ENCODE data around the gene SCMH1. TPM values are rescaled to one million over a fixed set of nuclear protein-coding genes. Genes with fewer than 3 reads are reported as not detected.

Gene SCMH1
- total and polyA plus RNA-seq, 3 experiments from 2014 or later = 8.4 to 23.7 (median 23.3) TPM

GRCh38 chr1:41171266-41171874 is 70.7 kb downstream of the SCMH1 start:
- no peaks in the 10 kb centered on the region for H3K36me3 ChIP-seq (ENCODE audit: insufficient read depth, low read length)
- H3K4me3 ChIP-seq (ENCODE audit: low read length) = no peak overlapping the region
- H3K9me3 ChIP-seq (ENCODE audit: low read length) = no peaks in the 10 kb centered on the region
- ChIA-PET POLR2A (no interaction called here), CTCF (no interaction called here)
- no peak overlapping the region for H3K27ac ChIP-seq (ENCODE audit: low read depth, low read length)
- Mint-ChIP-seq H3K9me3 (peaks cover 10 to 25% (median 18%) of the 10 kb centered on the region in 5 donors), H3K27me3 (no peaks in the 10 kb centered on the region), H3K4me1 (no peaks in the 10 kb centered on the region), H3K27ac (no peak overlapping the region), H3K36me3 (peaks cover 15 to 25% (median 23%) of the 10 kb centered on the region in 3 donors), H3K4me3 (no peak overlapping the region)
- DNase-seq = no peak
- no peaks in the 10 kb centered on the region for H3K27me3 ChIP-seq (ENCODE audit: insufficient read depth, low read length, poor library complexity, severe bottlenecking)
- no peaks in the 10 kb centered on the region for H3K4me1 ChIP-seq (ENCODE audit: insufficient read depth, low read length)

- no peaks in the 10 kb centered on the region for H3K9me3 ChIP-seq (ENCODE audit: low read length)
- H3K27me3 Mint-ChIP-seq = no peaks in the 10 kb centered on the region
- H3K4me3 Mint-ChIP-seq = no peak overlapping the region
- H3K27me3 ChIP-seq (ENCODE audit: insufficient read depth, low read length, poor library complexity, severe bottlenecking) = no peaks in the 10 kb centered on the region
- H3K4me3 ChIP-seq (ENCODE audit: low read length) = no peak overlapping the region
- no peak overlapping the region for H3K27ac ChIP-seq (ENCODE audit: low read depth, low read length)
- H3K9me3 Mint-ChIP-seq = peaks cover 10 to 23% (median 17%) of the 10 kb centered on the region in 5 donors
- H3K36me3 ChIP-seq (ENCODE audit: insufficient read depth, low read length) = no peaks in the 10 kb centered on the region
- H3K4me1 Mint-ChIP-seq = no peaks in the 10 kb centered on the region
- DNase-seq = no peak
- peaks cover 10 to 25% (median 15%) of the 10 kb centered on the region in 3 donors for H3K36me3 Mint-ChIP-seq
- ChIA-PET POLR2A (no interaction called here), CTCF (no interaction called here)
- H3K27ac Mint-ChIP-seq = no peak overlapping the region
- H3K4me1 ChIP-seq (ENCODE audit: insufficient read depth, low read length) = no peaks in the 10 kb centered on the region
Observed at GRCh38 chr1:41169799-41170180, 72.3 kb downstream of the SCMH1 start.

GRCh38 chr1:41169066-41169798 is 72.9 kb downstream of the SCMH1 start:
- no peaks in the 10 kb centered on the region for H3K27me3 ChIP-seq (ENCODE audit: insufficient read depth, low read length, poor library complexity, severe bottlenecking)
- ChIA-PET CTCF (no interaction called here), POLR2A (no interaction called here)
- peaks cover 11 to 25% (median 13%) of the 10 kb centered on the region in 3 donors for H3K36me3 Mint-ChIP-seq
- H3K4me3 Mint-ChIP-seq = no peak overlapping the region
- no peaks in the 10 kb centered on the region for H3K36me3 ChIP-seq (ENCODE audit: insufficient read depth, low read length)
- H3K4me1 Mint-ChIP-seq = no peaks in the 10 kb centered on the region
- no peak for DNase-seq
- no peak overlapping the region for H3K4me3 ChIP-seq (ENCODE audit: low read length)
- H3K27ac ChIP-seq (ENCODE audit: low read depth, low read length) = no peak overlapping the region
- H3K27ac Mint-ChIP-seq = no peak overlapping the region
- H3K27me3 Mint-ChIP-seq = no peaks in the 10 kb centered on the region
- H3K9me3 ChIP-seq (ENCODE audit: low read length) = no peaks in the 10 kb centered on the region
- no peaks in the 10 kb centered on the region for H3K4me1 ChIP-seq (ENCODE audit: insufficient read depth, low read length)
- peaks cover 10 to 23% (median 17%) of the 10 kb centered on the region in 5 donors for H3K9me3 Mint-ChIP-seq

GRCh38 chr1:41167667-41168066 is 74.4 kb downstream of the SCMH1 start:
- no peak overlapping the region for H3K4me3 Mint-ChIP-seq
- CTCF ChIA-PET = no interaction called here
- no peak overlapping the region for H3K27ac Mint-ChIP-seq
- H3K9me3 Mint-ChIP-seq = peaks cover 10 to 23% (median 17%) of the 10 kb centered on the region in 5 donors
- POLR2A ChIA-PET = no interaction called here
- Histone ChIP-seq H3K36me3 (ENCODE audit: insufficient read depth, low read length) (no peaks in the 10 kb centered on the region), H3K4me1 (ENCODE audit: insufficient read depth, low read length) (no peaks in the 10 kb centered on the region), H3K4me3 (ENCODE audit: low read length) (no peak overlapping the region), H3K9me3 (ENCODE audit: low read length) (no peaks in the 10 kb centered on the region), H3K27ac (ENCODE audit: low read depth, low read length) (no peak overlapping the region), H3K27me3 (ENCODE audit: insufficient read depth, low read length, poor library complexity, severe bottlenecking) (no peaks in the 10 kb centered on the region)
- no peaks in the 10 kb centered on the region for H3K27me3 Mint-ChIP-seq
- no peak for DNase-seq
- H3K4me1 Mint-ChIP-seq = no peaks in the 10 kb centered on the region
- peaks cover 15 to 25% (median 17%) of the 10 kb centered on the region in 3 donors for H3K36me3 Mint-ChIP-seq

GRCh38 chr1:41164727-41165126 is 77.4 kb downstream of the SCMH1 start:
- Mint-ChIP-seq H3K27ac (no peak overlapping the region), H3K27me3 (no peaks in the 10 kb centered on the region), H3K4me1 (no peaks in the 10 kb centered on the region), H3K36me3 (peaks cover 9 to 32% (median 14%) of the 10 kb centered on the region in 3 donors), H3K9me3 (peaks cover 8 to 19% (median 17%) of the 10 kb centered on the region in 5 donors), H3K4me3 (no peak overlapping the region)
- CTCF ChIA-PET = no interaction called here
- no peaks in the 10 kb centered on the region for H3K27me3 ChIP-seq (ENCODE audit: insufficient read depth, low read length, poor library complexity, severe bottlenecking)
- no peaks in the 10 kb centered on the region for H3K36me3 ChIP-seq (ENCODE audit: insufficient read depth, low read length)
- no peaks in the 10 kb centered on the region for H3K9me3 ChIP-seq (ENCODE audit: low read length)
- no peak for DNase-seq
- H3K4me1 ChIP-seq (ENCODE audit: insufficient read depth, low read length) = no peaks in the 10 kb centered on the region
- no peak overlapping the region for H3K27ac ChIP-seq (ENCODE audit: low read depth, low read length)
- POLR2A ChIA-PET = no interaction called here
- no peak overlapping the region for H3K4me3 ChIP-seq (ENCODE audit: low read length)

- Mint-ChIP-seq H3K36me3 (peaks cover 0 to 31% (median 10%) of the 10 kb centered on the region in 3 donors), H3K4me3 (no peak overlapping the region), H3K9me3 (peaks cover 0 to 5% (median 3%) of the 10 kb centered on the region in 5 donors), H3K27me3 (no peaks in the 10 kb centered on the region), H3K27ac (no peak overlapping the region), H3K4me1 (no peaks in the 10 kb centered on the region)
- no peak overlapping the region for H3K4me3 ChIP-seq (ENCODE audit: low read length)
- no peak overlapping the region for H3K27ac ChIP-seq (ENCODE audit: low read depth, low read length)
- no peaks in the 10 kb centered on the region for H3K9me3 ChIP-seq (ENCODE audit: low read length)
- ChIA-PET CTCF (no interaction called here), POLR2A (interaction anchor here (0.6 kb wide), 1 partner anchor 150 kb away, joined by 3 read pairs; no protein-coding TSS in a partner anchor)
- H3K36me3 ChIP-seq (ENCODE audit: insufficient read depth, low read length) = no peaks in the 10 kb centered on the region
- no peak for DNase-seq
- H3K4me1 ChIP-seq (ENCODE audit: insufficient read depth, low read length) = no peaks in the 10 kb centered on the region
- H3K27me3 ChIP-seq (ENCODE audit: insufficient read depth, low read length, poor library complexity, severe bottlenecking) = no peaks in the 10 kb centered on the region
Observed at GRCh38 chr1:41162441-41162840, 79.7 kb downstream of the SCMH1 start.

GRCh38 chr1:41161846-41162245 is 80.3 kb downstream of the SCMH1 start:
- no peaks in the 10 kb centered on the region for H3K27me3 Mint-ChIP-seq
- no peaks in the 10 kb centered on the region for H3K4me1 ChIP-seq (ENCODE audit: insufficient read depth, low read length)
- no peak overlapping the region for H3K4me3 ChIP-seq (ENCODE audit: low read length)
- POLR2A ChIA-PET = no interaction called here
- H3K9me3 Mint-ChIP-seq = peaks cover 0 to 4% (median under 1%) of the 10 kb centered on the region in 5 donors
- H3K9me3 ChIP-seq (ENCODE audit: low read length) = no peaks in the 10 kb centered on the region
- no peak for DNase-seq
- no peaks in the 10 kb centered on the region for H3K36me3 ChIP-seq (ENCODE audit: insufficient read depth, low read length)
- no peaks in the 10 kb centered on the region for H3K4me1 Mint-ChIP-seq
- no peak overlapping the region for H3K27ac Mint-ChIP-seq
- H3K4me3 Mint-ChIP-seq = no peak overlapping the region
- peaks cover 0 to 32% (median 10%) of the 10 kb centered on the region in 3 donors for H3K36me3 Mint-ChIP-seq
- H3K27me3 ChIP-seq (ENCODE audit: insufficient read depth, low read length, poor library complexity, severe bottlenecking) = no peaks in the 10 kb centered on the region
- CTCF ChIA-PET = no interaction called here
- no peak overlapping the region for H3K27ac ChIP-seq (ENCODE audit: low read depth, low read length)

GRCh38 chr1:41160498-41161110 is 81.5 kb downstream of the SCMH1 start:
- Histone ChIP-seq H3K9me3 (ENCODE audit: low read length) (no peaks in the 10 kb centered on the region), H3K4me3 (ENCODE audit: low read length) (no peak overlapping the region), H3K4me1 (ENCODE audit: insufficient read depth, low read length) (no peaks in the 10 kb centered on the region), H3K27me3 (ENCODE audit: insufficient read depth, low read length, poor library complexity, severe bottlenecking) (no peaks in the 10 kb centered on the region), H3K27ac (ENCODE audit: low read depth, low read length) (no peak overlapping the region), H3K36me3 (ENCODE audit: insufficient read depth, low read length) (no peaks in the 10 kb centered on the region)
- DNase-seq = no peak
- Mint-ChIP-seq H3K4me3 (no peak overlapping the region), H3K9me3 (no peaks in the 10 kb centered on the region), H3K27ac (no peak overlapping the region), H3K36me3 (peaks cover 0 to 32% (median 12%) of the 10 kb centered on the region in 3 donors), H3K4me1 (no peaks in the 10 kb centered on the region), H3K27me3 (no peaks in the 10 kb centered on the region)
- CTCF ChIA-PET = no interaction called here
- POLR2A ChIA-PET = no interaction called here
